Neuronal stem cell (in vitro differentiated cells): ENCODE results near the gene GPR156. TPM values are rescaled to one million over a fixed set of nuclear protein-coding genes. Genes with fewer than 3 reads are reported as not detected.

Source experiments
- DNase-seq: peaks from one replicate; pipeline ENCODE4 v3.0.0-alpha.2; 2013; ENCODE audit warnings: low spot score
- H2AFZ ChIP-seq: one replicate; pipeline ENCODE4 v1.6.1; 2013; ENCODE audit warnings: mild to moderate bottlenecking, low read length, inconsistent platforms
- H2AK5ac ChIP-seq: 2 replicates; pipeline ENCODE4 v1.6.1; 2013; ENCODE audit warnings: low read depth, mild to moderate bottlenecking, inconsistent platforms, low read length, moderate library complexity, mixed read lengths
- H2BK120ac ChIP-seq: 2 replicates; pipeline ENCODE4 v1.6.1; 2013; ENCODE audit warnings: low read depth, mild to moderate bottlenecking, inconsistent platforms, low read length, moderate library complexity, mixed read lengths
- H2BK12ac ChIP-seq: one replicate; pipeline ENCODE4 v1.6.1; 2013; ENCODE audit warnings: low read length, inconsistent platforms
- H2BK15ac ChIP-seq: 2 replicates; pipeline ENCODE4 v1.6.1; 2013; ENCODE audit warnings: mild to moderate bottlenecking, low read length, inconsistent platforms, mixed read lengths
- H2BK5ac ChIP-seq: one replicate; pipeline ENCODE4 v1.6.1; 2013; ENCODE audit warnings: inconsistent platforms, mild to moderate bottlenecking, low read length, moderate library complexity
- H3K14ac ChIP-seq: one replicate; pipeline ENCODE4 v1.6.1; 2013; ENCODE audit warnings: low read length, inconsistent platforms
- H3K18ac ChIP-seq: 2 replicates; pipeline ENCODE4 v1.6.1; 2013; ENCODE audit warnings: low read length, inconsistent platforms
- H3K23ac ChIP-seq: 2 replicates; pipeline ENCODE4 v1.6.1; 2013; ENCODE audit warnings: low read depth, mild to moderate bottlenecking, mixed read lengths, low read length, inconsistent platforms; ENCODE audit not compliant: poor library complexity
- H3K27ac ChIP-seq: replicated peaks from 3 replicates; pipeline ENCODE4 v1.5.1; 2013; ENCODE audit warnings: low read length, inconsistent platforms
- H3K27me3 ChIP-seq, 3 experiments: 2 replicates each; pipeline ENCODE4 v1.6.1; 2013; ENCODE audit warnings: low read length in 3 of 3, mild to moderate bottlenecking in 2 of 3, inconsistent platforms in 1 of 3, low read depth in 1 of 3, mixed read lengths in 1 of 3, moderate library complexity in 1 of 3; ENCODE audit not compliant: control insufficient read depth in 3 of 3, insufficient read depth in 3 of 3
- H3K36me3 ChIP-seq, 2 donors: replicated peaks in 1 of 2; 2 replicates each; pipeline ENCODE4 v1.6.1; 2013; ENCODE audit warnings: low read length in 2 of 2; ENCODE audit not compliant: control insufficient read depth in 2 of 2, insufficient read depth in 2 of 2
- H3K4ac ChIP-seq: 2 replicates; pipeline ENCODE4 v1.6.1; 2013; ENCODE audit warnings: inconsistent platforms, mild to moderate bottlenecking, low read length, moderate library complexity
- H3K4me1 ChIP-seq, 2 donors: 1 replicate in 1 of 2; 2 replicates in 1 of 2; pipeline ENCODE4 v1.6.1; 2013; ENCODE audit warnings: low read length in 2 of 2, low read depth in 1 of 2; ENCODE audit not compliant: control insufficient read depth in 2 of 2, insufficient read depth in 1 of 2
- H3K4me2 ChIP-seq: one replicate; pipeline ENCODE4 v1.6.1; 2013; ENCODE audit warnings: mild to moderate bottlenecking, low read length, inconsistent platforms; ENCODE audit not compliant: insufficient read depth, poor library complexity, severe bottlenecking
- H3K4me3 ChIP-seq, 2 donors: 2 replicates each; pipeline ENCODE4 v1.5.1; 2013; ENCODE audit warnings: low read length in 2 of 2, mild to moderate bottlenecking in 2 of 2, inconsistent platforms in 1 of 2, moderate library complexity in 1 of 2
- H3K79me1 ChIP-seq: one replicate; pipeline ENCODE4 v1.6.1; 2013; ENCODE audit warnings: low read depth, mild to moderate bottlenecking, inconsistent platforms, low read length, moderate library complexity
- H3K9ac ChIP-seq: one replicate; pipeline ENCODE4 v1.6.1; 2013; ENCODE audit warnings: mild to moderate bottlenecking, low read depth, low read length, inconsistent platforms; ENCODE audit not compliant: poor library complexity
- H3K9me3 ChIP-seq, 2 donors: replicated peaks in 1 of 2; 2 replicates each; pipeline versions ENCODE3 to v1.6.1; 2013; ENCODE audit warnings: low read length in 2 of 2, mild to moderate bottlenecking in 2 of 2, inconsistent platforms in 1 of 2, low read depth in 1 of 2, mixed read lengths in 1 of 2, moderate library complexity in 1 of 2; ENCODE audit not compliant: control insufficient read depth in 2 of 2, insufficient read depth in 1 of 2
- H4K8ac ChIP-seq: one replicate; pipeline ENCODE4 v1.6.1; 2013; ENCODE audit warnings: low read depth, mild to moderate bottlenecking, inconsistent platforms, low read length, moderate library complexity
- H4K91ac ChIP-seq: one replicate; pipeline ENCODE4 v1.6.1; 2013; ENCODE audit warnings: low read length, low read depth, mild to moderate bottlenecking, inconsistent platforms; ENCODE audit not compliant: poor library complexity
- WGBS, 2 donors: extraction: QIAGEN DNeasy Blood & Tissue Kit; methylation state at CpG; one replicate each; pipeline ENCODE4 v1.1.7; 2013; ENCODE audit warnings: missing lambda C conversion rate in 2 of 2, mixed read lengths in 1 of 2; ENCODE audit not compliant: insufficient read length in 2 of 2, insufficient replicate concordance in 1 of 2; ENCODE audit errors: extremely low coverage in 2 of 2; 5-methylcytosine and 5-hydroxymethylcytosine counted together
- polyA plus RNA-seq, 2 experiments: library from polyadenylated mRNA; stranded (reverse); fragments of 200-250 nt; gene quantifications; one replicate each; pipeline ENCODE4 v1.2.3, GENCODE V29; 2013

GPR156 gene
- 1.3 TPM for polyA plus RNA-seq (2013, experiment 1 of 2)
- 1.3 TPM for polyA plus RNA-seq (2013, experiment 2 of 2)

- H3K4me3 ChIP-seq, result peak within 1 kb of the TSS; percentile 10 to 73
- WGBS, 2 donors, result no CpG with 5 or more reads among the region's 72 CpGs
- no peak for DNase-seq
Observed at GRCh38 chr3:120284747-120285507, at the start of gene GPR156. Gene GPR156 (minus strand): TSS chr3:120285222. CDS start chr3:120244098, 41,124 bp downstream.

GRCh38 chr3:120332646-120333045, 47.6 kb upstream of the GPR156 start:
- peaks cover 0 to 2% of the 10 kb centered on the region in 2 donors for H3K9me3 ChIP-seq

More at GRCh38 chr3:120284747-120285507, at the start of gene GPR156:
- peaks cover 0 to 38% (median 13%) of the 10 kb centered on the region in 3 experiments for H3K27me3 ChIP-seq
- H2BK5ac ChIP-seq, result no peak within 1 kb of the TSS
- H2BK15ac ChIP-seq, result no peak within 1 kb of the TSS
- H4K8ac ChIP-seq, result no peak within 1 kb of the TSS
- peak within 1 kb of the TSS; percentile 52 for H3K23ac ChIP-seq
- H3K4ac ChIP-seq, result no peak within 1 kb of the TSS
- H3K9ac ChIP-seq, result peak within 1 kb of the TSS; percentile 64
- H3K79me1 ChIP-seq, result no peaks in the 10 kb centered on the region
- H2BK120ac ChIP-seq, result no peak within 1 kb of the TSS
- H3K4me2 ChIP-seq, result peak within 1 kb of the TSS; percentile 77
- peaks cover 0 to 2% of the 10 kb centered on the region in 2 donors for H3K4me1 ChIP-seq
- H3K14ac ChIP-seq, result no peak within 1 kb of the TSS
- no peaks in the 10 kb centered on the region for H3K36me3 ChIP-seq
- H4K91ac ChIP-seq, result no peak within 1 kb of the TSS
- H2AK5ac ChIP-seq, result peak within 1 kb of the TSS; percentile 48
- H3K27ac ChIP-seq, result no peak within 1 kb of the TSS
- no peak within 1 kb of the TSS for H2BK12ac ChIP-seq
- peak within 1 kb of the TSS; percentile 92 for H3K18ac ChIP-seq
- peak within 1 kb of the TSS; percentile 78 for H2AFZ ChIP-seq
- peaks cover 2% of the 10 kb centered on the region in 2 donors for H3K9me3 ChIP-seq

GRCh38 chr3:120331076-120331475, 46.1 kb upstream of the GPR156 start:
- no peak overlapping the region for H3K4me2 ChIP-seq
- H3K14ac ChIP-seq, result no peak overlapping the region
- H2BK12ac ChIP-seq, result no peak overlapping the region
- no peaks in the 10 kb centered on the region for H3K4me1 ChIP-seq
- H2BK5ac ChIP-seq, result no peak overlapping the region
- H2BK120ac ChIP-seq, result no peak overlapping the region
- no peak overlapping the region for H3K18ac ChIP-seq
- no peak overlapping the region for H2BK15ac ChIP-seq
- H3K79me1 ChIP-seq, result no peaks in the 10 kb centered on the region
- H2AK5ac ChIP-seq, result no peak overlapping the region
- H3K27ac ChIP-seq, result no peak overlapping the region
- H3K36me3 ChIP-seq, result peaks cover 7 to 88% of the 10 kb centered on the region in 2 donors
- H3K23ac ChIP-seq, result no peak overlapping the region
- no peak for DNase-seq
- no peak overlapping the region for H4K8ac ChIP-seq
- H4K91ac ChIP-seq, result no peak overlapping the region
- H3K27me3 ChIP-seq, result no peaks in the 10 kb centered on the region
- no peak overlapping the region for H3K9ac ChIP-seq
- H3K9me3 ChIP-seq, result peaks cover 0 to 2% of the 10 kb centered on the region in 2 donors
- no peak overlapping the region for H3K4me3 ChIP-seq
- H2AFZ ChIP-seq, result no peak overlapping the region
- WGBS, 2 donors, result no CpG with 5 or more reads among the region's 2 CpGs
- no peak overlapping the region for H3K4ac ChIP-seq

More at GRCh38 chr3:120332646-120333045, 47.6 kb upstream of the GPR156 start:
- DNase-seq, result no peak
- H3K27me3 ChIP-seq, result no peaks in the 10 kb centered on the region
- H3K4ac ChIP-seq, result no peak overlapping the region
- H3K4me3 ChIP-seq, result no peak overlapping the region
- no peak overlapping the region for H2AFZ ChIP-seq
- no peak overlapping the region for H3K23ac ChIP-seq
- no peak overlapping the region for H3K14ac ChIP-seq
- no peaks in the 10 kb centered on the region for H3K4me1 ChIP-seq
- H3K4me2 ChIP-seq, result no peak overlapping the region
- H3K18ac ChIP-seq, result no peak overlapping the region
- H2BK15ac ChIP-seq, result no peak overlapping the region
- no CpG with 5 or more reads among the region's 8 CpGs for WGBS, 2 donors
- no peak overlapping the region for H3K27ac ChIP-seq
- no peak overlapping the region for H3K9ac ChIP-seq
- no peak overlapping the region for H4K8ac ChIP-seq
- no peak overlapping the region for H2BK120ac ChIP-seq
- H2BK12ac ChIP-seq, result no peak overlapping the region
- peaks cover 7 to 86% of the 10 kb centered on the region in 2 donors for H3K36me3 ChIP-seq
- H4K91ac ChIP-seq, result no peak overlapping the region
- no peaks in the 10 kb centered on the region for H3K79me1 ChIP-seq
- H2AK5ac ChIP-seq, result no peak overlapping the region
- no peak overlapping the region for H2BK5ac ChIP-seq

- no peak overlapping the region for H2AFZ ChIP-seq
- no peak overlapping the region for H4K8ac ChIP-seq
- no peaks in the 10 kb centered on the region for H3K79me1 ChIP-seq
- no peak overlapping the region for H3K27ac ChIP-seq
- no peak overlapping the region for H3K18ac ChIP-seq
- no peak overlapping the region for H2BK120ac ChIP-seq
- H3K4me2 ChIP-seq, result no peak overlapping the region
- no peaks in the 10 kb centered on the region for H3K27me3 ChIP-seq
- no peak overlapping the region for H3K4me3 ChIP-seq
- WGBS, 2 donors, result no CpG with 5 or more reads among the region's 2 CpGs
- H4K91ac ChIP-seq, result no peak overlapping the region
- H3K4me1 ChIP-seq, result no peaks in the 10 kb centered on the region
- H3K14ac ChIP-seq, result no peak overlapping the region
- no peak overlapping the region for H3K23ac ChIP-seq
- no peak overlapping the region for H2BK15ac ChIP-seq
- H3K36me3 ChIP-seq, result peaks cover 7 to 77% of the 10 kb centered on the region in 2 donors
- no peak overlapping the region for H2BK5ac ChIP-seq
- DNase-seq, result no peak
- no peak overlapping the region for H2BK12ac ChIP-seq
- H3K9me3 ChIP-seq, result peaks cover 0 to 2% of the 10 kb centered on the region in 2 donors
- H2AK5ac ChIP-seq, result no peak overlapping the region
- H3K9ac ChIP-seq, result no peak overlapping the region
- H3K4ac ChIP-seq, result no peak overlapping the region
Observed at GRCh38 chr3:120326784-120327183, 41.8 kb upstream of the GPR156 start.
